GM18517 (cell line): ENCODE measurements around the gene HEXB.
"Not testable (repeated sequence)": the region's sequence is repeated elsewhere in the genome, so short reads cannot be mapped to it uniquely, and the experiment has no call there.

Experiments
- ATAC-seq: cut with Tn5 transposase; IDR thresholded peaks from one replicate; pipeline ENCODE4 v1.9.1; 2021; ENCODE audit warnings: mild to moderate bottlenecking, moderate library complexity; ENCODE audit not compliant: unreplicated experiment

HEXB gene

DNA sequence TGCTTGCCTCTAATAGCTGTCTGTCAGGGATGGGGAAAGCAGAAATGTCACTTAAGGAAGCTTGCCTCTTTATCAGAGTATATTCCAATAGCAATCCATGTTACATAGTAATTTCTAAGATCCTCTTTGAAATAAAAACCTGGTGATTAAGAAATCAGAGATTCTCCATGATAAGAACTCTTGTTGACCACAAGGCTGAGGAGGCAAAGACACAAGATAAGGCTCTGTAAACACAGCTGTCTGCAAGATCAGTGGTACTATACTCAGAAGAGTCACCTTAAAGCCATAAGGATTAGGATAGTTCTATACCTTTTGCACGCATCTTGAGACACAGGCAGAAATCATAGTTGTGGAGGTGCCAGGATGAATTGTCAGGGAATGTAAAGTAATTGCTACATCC, 40.3 kb downstream of the HEXB start:
- no peak for ATAC-seq

DNA sequence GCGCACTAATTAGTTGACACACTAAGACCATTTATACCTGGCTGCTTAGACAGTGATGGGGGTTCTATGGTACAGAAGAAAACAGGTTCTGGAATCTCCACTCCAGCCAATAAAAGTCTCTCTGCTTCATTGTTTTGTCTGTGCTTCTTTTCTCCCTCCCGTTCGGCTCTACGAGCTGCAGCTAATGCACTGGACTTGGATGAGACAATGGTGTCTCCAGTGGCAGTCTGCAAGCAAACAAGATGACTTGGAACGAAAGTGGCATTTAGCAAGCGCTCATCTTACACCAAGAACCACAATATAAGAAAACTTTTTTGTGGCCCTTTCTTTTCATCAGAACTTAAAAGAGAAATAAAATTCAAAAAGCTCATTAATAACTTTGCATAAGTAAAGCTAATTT, 51.7 kb downstream of the HEXB start:
- ATAC-seq: no peak

DNA sequence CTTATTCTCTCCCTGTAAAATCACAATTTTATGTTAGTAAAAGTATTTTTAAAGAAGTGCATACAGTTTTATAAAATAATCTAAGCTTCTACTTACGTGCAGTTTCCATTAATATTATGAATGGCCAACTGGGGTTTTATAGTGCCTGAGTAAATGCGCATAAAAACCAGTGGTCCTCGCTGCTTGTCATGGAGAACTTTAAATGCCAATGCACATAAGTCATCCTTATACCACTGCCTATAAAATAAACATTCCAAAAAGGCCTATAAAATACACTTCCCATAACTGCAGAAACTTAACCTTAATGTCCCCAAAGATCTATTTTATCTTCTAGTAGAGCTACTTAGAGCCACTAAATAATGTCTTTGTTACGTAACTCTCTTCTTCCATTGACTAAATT, 53.4 kb downstream of the HEXB start:
- no peak for ATAC-seq

DNA sequence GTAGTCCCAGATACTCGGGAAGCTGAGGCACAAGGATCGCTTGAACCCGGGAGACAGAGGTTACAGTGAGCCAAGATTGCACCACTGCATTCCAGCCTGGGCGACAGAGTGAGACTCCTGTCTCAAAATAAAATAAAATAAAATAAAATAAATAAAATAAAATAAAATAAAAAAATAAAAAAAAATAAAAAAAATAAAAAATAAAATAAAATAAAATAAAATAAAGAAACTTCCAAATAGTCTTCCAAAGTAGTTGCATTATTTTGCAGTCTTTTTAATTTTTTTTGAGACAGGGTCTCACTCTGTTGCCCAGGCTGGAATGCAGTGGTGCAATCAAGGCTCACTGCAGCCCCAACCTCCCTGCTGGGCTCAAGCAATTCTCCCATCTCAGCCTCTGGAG, 63.7 kb downstream of the HEXB start:
- not testable (repeated sequence) for ATAC-seq

DNA sequence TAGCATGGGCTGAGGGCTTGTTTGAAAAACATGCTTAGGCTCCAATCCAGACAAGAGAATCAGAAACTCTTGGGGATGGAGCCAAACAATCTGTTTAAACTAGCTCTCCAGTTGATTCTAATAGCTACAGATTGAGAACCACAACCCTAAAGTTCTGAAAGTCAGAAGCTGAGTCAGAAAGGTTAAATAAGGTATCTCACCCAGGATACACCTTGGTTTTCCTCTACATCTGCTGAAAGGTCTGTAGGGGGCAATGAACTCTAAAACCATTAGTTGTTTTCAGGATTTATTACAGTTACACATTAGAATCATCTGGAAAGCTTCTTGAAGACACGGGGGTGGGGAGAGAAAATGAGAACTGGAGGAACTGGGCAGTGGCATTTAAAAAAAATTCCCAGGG, 76.2 kb downstream of the HEXB start:
- ATAC-seq: no peak

- ATAC-seq: no peak
Observed at GRCh38 chr5:74762599-74762998, 77.6 kb downstream of the HEXB start.

- no peak for ATAC-seq
Observed at GRCh38 chr5:74763504-74763903, 78.5 kb downstream of the HEXB start.

DNA sequence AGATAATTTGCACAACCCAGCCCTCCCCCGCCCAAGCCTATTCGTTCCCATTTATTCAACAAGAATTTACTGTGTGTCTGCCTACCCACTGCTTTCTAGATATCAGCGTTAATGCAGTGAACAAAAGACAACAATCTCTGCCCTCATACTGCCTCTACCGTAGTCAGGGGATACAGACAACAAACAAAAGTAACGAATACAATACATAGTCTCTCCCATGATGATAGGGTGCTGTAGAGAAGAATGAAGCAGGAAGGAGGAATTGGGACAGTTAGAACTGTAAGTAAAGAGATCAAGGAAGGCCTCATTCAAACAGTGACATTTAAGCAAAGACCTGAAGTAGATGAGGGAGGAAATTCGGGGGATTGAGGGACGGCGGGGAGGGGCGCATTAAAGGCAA, 80.2 kb downstream of the HEXB start:
- ATAC-seq: no peak

DNA sequence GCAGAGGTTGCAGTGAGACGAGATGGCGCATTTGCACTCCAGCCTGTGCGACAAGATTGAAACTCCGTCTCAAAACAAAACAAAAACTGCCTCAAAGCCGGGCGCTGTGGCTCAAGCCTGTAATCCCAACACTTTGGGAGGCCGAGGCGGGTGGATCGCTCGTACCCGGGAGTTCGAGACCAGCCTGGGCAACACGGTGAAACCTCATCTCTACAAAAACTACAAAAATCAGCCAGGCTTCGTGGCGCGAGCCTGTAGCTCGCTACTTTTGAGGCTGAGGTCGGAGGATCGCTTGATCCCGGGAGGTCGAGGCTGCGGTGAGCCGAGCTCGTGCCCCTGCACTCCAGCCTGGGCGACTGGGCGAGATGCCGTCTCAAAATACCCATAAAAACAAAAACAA, 80.9 kb downstream of the HEXB start:
- no peak for ATAC-seq

- ATAC-seq: peak; percentile 35
Observed at GRCh38 chr5:74766418-74766848, 81.4 kb downstream of the HEXB start.

DNA sequence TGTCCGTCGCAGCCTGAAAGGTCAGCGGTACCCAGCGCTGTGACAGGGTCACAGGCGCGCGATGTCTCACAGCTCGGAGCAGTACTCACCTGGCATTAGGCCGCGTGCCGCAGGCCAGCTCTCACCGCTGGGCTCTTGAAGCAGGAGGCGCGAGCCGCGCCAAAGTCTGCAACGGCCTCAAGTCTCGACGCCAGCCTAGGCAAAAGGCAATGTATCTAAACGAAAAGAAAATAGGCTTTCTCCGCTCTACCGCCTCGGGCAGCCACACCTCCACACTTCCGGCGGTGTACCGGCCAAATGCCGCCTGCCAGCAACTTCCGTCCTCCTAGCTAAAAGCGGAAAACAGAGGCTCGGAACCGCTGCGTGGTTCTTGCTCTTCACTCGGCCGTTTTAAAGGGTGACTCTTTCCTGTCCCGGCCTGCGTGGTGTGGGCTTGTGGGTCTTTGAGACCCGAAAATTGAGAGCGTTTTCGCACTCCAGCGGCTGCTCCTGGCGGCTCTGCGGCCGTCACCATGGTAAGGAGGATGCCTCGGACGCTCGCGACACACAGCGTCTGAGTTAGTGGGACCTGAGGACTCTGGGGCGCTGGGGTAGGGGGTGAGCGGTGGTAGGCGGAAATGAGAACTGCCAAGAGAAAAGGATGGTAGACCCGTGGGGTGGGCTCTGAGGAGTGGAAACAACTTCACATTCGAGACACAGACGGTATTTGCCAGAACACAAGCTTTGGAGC, 82.0 kb downstream of the HEXB start, which contains the start of the genes GFM2 and NSA2:
GFM2 (minus strand) TSS at position 269 of the 730 bp plus-strand sequence. CDS start 3,375 bp downstream, outside the sequence.
NSA2 (plus strand) TSS at position 401 of the 730 bp plus-strand sequence; CDS start at position 513, 112 bp downstream.
- peak; percentile 91 for ATAC-seq

- peak; percentile 13 for ATAC-seq
Observed at GRCh38 chr5:74767579-74767913, 82.5 kb downstream of the HEXB start.
